Middle frontal gyrus (tissue), 1 donor: Measurements from ENCODE around the gene GPRC5C.
A peak's percentile ranks its signal among the peaks of the same experiment; 100 is the strongest.

Experiments used
- DNase-seq: peaks from one replicate; pipeline ENCODE4 v3.0.0-alpha.2; 2015; ENCODE audit warnings: low spot score; ENCODE audit errors: extremely low spot score

GPRC5C gene

DNA sequence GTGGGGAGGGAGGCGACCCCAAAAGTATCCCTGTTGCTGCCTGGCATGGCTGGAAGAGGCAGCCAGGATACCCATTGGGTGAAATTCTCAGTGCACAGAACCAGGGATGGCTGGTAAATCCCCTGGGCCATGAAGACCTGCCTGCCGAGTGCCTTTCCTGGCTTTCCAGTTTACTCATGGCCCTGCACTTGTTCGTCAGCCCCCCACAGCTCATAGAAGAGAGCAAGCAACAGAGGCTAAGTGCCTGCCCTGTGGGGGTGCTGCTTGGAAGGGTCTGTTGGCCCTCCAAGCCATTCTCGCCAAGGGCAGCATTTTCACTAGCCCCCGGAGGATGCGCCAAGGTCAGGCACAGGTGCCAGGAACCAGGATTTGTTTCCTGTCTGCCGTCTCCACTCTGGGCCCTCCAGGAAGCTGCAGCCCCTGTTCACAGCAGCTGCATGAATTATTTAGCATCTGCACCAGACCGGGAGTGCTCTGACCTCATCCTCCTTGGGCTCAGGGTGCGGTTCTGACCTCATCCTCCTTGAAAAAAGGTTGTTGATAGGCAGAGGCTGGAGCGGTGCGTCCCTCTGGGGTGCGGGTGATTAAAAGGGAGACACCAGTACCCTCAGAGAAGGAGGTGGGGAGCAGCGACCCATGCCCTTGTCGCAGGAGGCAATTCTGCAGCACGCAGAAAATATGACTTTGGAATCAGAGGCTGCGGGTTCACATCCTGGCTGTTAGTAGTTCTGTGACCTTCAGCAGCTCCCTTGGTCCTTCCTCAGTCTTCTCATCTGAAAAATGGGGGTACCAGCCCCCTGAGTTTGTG, 20.3 kb downstream of the GPRC5C start:
- DNase-seq: no peak

DNA sequence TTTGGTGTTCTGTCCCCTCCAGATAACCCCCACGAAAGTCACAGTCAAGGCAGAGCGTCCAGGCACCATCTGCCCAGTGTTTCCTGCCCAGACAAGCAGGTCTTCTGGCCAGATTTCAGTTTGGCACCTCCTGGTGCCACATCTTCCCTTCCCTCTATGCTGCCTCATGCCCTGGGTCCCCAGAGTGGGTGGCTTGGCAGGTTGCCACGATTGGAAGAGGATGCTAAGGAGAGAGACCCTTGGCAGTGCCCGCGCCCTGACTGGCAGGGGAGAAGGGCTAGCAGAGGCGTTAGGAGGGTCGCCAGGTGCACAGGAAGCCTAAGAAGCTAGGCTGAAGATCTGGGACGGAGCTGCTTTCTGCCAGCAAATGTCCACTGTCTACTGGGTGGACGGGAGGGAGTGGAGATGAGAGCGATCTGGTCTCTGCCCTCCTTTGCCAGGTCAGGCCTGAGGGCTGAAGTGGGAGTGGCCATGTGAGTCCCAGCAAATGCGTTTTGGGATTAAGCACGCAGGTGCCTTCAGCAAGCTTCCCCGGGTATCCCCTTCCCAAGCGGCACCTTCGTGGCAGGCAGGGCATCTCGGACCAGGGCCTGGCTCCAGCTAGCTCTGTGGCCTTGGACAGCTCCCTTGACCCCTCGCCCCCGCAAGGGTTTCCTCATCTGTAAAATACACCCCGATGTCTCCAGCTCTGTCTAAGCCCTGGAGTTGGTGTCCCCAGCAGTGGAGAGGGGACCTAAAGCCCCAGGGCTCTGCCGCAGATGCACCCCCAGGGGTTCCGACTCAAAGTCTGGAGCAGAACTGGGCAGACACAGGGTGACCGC, 21.2 kb downstream of the GPRC5C start:
- no peak for DNase-seq

DNA sequence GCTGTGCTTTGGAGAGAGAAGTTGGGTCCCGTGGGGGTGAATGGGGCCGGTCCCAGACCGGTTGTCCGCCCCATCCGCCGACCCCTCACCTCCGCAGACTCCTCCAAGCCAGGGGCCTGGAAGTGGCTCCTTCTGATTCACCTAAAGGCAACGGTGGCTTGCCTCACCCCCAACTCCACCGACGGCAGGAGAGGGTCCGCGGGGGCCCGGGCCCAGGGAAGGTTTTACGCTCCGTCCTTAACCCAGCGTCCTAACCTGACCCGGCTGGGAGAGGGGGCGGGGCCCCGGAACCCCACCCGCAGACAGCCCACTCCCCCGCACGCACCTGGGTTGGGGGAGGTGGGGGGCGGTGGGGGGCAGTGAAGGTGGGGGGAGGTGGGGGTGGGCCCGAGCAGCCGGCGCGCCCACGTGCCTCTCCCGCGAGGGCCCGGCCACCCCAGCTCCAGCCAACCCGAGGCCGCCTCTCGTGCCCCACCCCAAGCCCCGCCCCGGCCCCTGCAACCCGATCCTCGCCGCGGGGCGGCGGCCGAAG, 21.8 kb downstream of the GPRC5C start:
- DNase-seq: no peak

DNA sequence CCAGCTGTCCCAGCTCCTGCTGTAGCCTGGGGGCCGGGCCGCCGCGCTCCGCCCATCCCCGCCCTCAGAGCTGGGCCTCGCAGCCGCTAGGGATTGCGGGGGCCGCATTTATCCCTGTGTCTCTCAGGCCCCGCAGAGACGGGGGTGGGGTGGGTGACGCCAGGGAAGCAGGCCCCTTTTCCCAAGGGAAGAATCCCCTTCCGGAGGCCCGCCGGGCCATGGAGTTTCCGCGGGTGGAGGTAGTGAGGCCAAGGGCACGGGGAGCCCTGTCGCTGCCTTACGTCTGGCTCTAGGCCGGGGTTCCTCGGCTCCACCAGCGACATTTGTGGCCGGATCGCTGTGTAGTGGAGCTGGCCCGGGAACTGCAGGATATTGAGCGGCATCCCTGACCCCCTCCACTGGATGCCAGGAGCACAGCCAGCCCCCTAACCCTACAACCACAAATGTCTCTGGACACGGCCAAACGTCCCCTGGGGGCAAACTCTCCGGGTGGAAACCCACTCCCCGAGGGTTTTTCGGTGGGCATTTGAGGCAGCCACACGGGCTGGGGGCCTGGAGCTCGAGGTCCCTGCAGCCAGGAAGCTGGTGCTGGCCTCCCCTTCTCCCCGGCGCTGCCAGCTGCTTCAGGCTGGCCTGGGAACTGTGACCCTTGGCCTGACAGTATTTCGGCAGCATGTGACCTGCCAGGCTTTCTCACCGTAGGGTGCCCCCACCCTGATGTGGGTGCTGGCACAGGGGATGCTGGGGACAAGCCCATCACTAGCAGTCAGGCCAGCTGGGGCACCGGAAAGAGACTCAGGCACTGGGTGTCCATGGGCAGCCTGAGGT, 22.5 kb downstream of the GPRC5C start:
- DNase-seq: peak; percentile 40

DNA sequence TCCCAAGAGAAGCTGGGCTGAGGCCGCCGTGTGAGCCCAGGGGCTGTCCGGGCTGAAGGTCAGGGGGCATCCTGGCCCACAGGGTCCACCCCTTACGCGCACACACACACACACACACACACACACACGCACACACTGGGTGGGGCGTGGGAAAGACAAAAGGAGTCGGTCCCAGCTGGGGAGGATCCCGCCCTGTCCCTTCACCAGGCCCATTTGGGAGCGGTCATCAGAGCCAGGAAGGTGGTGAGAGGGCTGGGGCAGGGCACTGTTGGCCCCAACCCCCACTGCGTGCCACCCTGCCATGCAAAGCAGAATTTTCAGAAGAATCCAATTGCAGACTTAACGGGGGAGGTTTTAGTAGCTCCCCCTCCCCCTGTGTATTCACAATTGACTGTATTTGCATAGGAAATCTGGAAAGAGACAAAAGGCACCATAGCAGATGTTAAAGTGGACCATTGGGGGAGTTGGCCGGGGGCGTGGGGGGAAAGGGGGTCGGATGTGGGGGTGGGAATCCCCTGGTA, 23.2 kb downstream of the GPRC5C start:
- DNase-seq: no peak

GRCh38 chr17:74455821-74456220, 23.9 kb downstream of the GPRC5C start:
- no peak for DNase-seq

DNA sequence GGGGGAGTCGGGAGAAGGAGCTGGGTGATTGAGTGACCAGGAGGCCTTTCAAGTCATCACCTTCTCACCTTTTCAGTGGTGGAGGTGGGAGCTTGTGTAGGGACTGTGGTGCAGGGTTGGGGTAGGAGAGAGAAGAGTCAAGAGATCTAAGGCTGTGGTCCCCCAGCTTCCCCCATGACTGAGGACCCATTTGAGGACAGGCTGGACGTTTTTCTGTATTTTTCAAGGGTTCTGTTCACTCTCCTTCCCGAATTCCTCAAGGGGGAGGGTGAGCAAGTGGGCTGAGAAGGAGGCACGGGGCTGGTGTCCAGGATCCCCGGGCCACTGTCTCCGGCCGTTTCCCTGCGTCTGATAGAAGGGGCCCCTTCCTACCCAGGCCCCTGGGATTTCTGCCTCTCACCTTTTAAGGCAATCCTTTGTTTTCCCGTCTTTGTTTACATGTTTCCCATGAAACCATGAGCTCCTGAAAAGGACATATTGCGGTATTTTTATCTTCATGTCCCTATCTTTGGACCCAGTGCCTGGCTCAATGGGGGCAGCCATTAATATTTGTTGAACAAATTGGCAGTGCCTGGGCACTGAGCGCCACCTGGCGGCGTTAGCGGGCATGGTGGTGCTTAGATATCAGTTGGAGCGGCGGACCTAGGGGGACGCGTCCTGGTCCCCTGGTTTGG, 25.4 kb downstream of the GPRC5C start:
- peak; percentile 62 for DNase-seq

GRCh38 chr17:74457820-74458166, 25.9 kb downstream of the GPRC5C start:
- no peak for DNase-seq

DNA sequence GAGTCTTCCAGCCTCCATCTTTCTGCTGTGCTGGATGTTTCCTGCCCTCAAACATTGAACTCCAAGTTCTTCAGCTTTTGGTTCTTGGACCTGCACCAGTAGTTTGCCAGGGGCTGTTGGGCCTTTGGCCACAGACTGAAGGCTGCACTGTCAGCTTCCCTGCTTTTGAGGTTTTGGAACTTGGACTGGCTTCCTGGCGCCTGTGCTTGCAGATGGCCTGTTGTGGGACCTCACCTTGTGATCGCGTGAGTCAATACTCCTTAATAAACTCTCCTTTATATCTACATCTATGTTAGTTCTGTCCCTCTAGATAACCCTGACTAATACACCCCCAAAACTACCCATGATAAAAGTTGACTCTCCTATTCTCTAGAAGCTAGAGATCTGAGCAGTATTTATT, 26.9 kb downstream of the GPRC5C start:
- DNase-seq: no peak

DNA sequence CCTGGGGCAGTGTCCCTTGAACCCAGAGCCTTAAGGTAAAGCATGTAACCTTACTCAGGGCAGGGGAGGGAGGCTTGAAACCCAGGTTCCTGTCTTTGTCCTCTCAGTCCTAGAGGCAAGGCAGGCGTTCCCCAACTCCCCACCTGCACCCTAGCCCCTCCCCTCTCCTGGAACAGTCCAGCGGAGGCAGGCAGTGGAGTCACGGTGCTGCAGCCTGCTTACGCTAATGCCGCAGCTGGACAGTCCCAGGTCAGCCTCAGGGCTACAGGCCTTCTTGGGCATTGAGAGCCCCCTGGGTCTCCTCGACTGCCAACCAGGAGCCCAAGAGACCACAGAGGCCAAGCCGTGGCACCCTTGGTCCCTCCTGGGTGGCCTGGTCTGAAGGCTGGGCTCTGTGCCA, 27.7 kb downstream of the GPRC5C start:
- no peak for DNase-seq

- no peak for DNase-seq
Observed at GRCh38 chr17:74460241-74460640, 28.4 kb downstream of the GPRC5C start.

DNA sequence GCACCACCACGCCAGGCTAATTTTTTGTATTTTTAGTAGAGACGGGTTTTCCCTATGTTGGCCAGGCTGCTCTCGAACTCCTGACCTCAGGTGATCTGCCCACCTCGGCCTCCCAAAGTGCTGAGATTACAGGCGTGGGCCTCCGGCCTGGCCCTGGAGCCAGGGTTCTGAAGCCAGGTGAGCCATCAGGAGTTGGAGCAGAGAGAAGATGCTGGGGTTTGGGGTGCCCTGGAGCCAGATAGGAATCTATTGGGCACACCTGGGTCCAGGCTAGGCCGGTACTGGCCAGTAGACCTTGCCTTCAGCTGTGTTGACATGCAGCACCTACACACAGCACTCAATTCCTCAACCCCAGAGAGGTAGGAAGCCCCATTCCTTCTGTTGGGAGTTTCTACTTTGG, 29.1 kb downstream of the GPRC5C start:
- DNase-seq: no peak

DNA sequence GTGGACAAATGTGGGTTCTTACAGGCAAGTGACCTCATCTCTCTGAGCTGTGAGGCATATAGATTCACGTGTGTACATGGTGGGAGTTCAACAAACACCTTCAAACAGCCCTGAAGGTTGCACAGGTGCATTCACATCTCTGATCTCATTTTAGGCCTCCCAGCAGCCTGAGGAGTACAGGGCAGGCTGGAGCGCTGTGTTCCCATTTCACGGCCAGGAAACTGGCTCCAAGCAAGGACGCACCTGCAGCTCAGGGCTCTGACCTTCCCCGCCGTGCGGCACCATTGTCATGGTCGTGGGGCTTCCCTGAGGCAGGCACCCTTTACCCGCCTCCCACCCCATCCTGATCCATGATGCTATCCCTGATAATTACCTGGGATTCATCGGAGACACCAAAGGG, 29.7 kb downstream of the GPRC5C start:
- no peak for DNase-seq

DNA sequence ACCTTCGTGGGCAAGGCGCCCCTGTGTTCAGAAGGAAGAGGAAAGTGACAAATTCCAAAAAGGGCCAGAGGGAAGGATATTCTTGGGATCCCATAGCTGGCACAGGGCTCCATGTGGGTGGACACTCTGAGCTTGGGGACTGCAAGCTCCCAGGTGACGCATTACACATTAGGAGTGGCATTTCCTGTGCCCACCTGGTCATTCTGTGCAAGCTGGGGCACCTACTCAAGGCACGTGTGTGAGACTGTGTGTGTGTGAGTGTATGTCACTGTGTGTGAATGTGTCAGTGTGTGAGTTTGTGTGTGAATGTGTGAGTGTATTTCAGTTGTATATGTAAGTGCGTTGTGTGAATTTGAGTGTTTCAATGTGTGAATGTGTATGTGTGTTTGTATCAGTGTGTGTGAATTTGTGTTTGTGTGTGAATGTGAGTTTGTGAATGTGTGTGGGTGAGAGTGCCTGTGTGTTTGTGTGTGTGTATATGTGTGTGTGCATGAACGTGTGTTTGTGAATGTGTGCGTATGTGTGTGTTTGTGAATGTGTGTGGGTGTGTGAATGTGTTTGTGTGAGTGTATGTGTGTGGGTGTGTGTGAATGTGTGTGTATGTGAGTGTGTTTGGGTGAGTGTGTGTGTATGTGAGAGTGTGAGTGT, 33.0 kb downstream of the GPRC5C start:
- no peak for DNase-seq

DNA sequence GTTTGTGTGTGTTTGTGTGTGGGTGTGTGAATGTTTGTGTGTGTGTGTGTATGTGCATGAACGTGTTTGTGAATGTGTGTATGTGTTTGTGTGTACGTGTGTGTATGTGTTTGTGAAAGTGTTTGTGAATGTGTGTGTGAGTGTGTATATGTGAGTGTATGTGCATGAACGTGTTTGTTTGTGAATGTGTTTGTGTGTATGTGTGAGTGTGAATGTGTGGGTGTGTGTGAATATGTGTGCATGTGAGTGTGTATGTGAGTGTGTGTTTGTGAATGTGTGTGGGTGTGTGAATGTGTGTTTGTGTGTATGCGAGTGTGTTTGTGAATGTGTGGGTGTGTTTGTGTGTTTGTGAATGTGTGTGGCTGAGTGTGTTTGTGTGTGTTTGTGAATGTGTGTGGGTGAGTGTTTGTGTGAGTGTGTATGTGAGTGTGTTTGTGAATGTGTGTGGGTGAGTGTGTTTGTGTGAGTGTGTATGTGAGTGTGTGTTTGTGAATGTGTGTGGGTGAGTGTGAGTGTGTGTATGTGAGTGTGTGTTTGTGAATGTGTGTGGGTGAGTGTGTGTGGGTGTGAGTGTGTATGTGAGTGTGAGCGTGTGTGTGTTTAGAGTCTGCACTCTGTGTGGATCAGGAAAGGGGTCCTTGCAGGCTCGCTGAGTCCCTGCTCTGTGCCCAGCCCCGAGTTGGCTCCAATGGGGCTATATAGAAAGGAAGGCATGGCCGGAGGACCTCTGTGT, 33.7 kb downstream of the GPRC5C start:
- no peak for DNase-seq

- DNase-seq: no peak
Observed at GRCh38 chr17:74466111-74466827, 34.4 kb downstream of the GPRC5C start, which contains the start of gene CD300A. TSS of gene CD300A (plus strand) at chr17:74466634. CDS start at chr17:74466704, 70 bp downstream.

DNA sequence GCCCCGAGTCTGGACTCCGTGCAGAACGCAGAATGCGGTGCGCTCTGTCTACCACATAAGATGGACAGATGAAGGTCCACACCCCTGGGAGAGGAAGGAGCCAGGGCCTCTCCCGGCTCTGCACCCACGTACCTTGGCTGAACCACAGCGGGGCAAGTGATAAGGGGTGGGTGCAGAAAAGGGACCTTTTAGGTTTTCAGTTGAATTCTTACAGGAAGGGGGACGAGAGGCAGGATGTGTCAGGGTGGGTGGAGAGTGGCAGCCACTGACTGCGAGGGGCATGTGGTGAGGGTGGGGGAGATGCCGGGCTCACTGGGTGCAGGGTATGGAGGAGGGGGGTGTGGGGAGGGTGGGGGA, 34.9 kb downstream of the GPRC5C start:
- no peak for DNase-seq

GRCh38 chr17:74467221-74467951, 35.5 kb downstream of the GPRC5C start:
- DNase-seq: no peak
